GM12891 (cell line): ENCODE results near the gene RXFP4.

Source experiments
- POLR2A ChIP-seq: IDR thresholded peaks from 2 replicates; pipeline ENCODE4 v1.6.1; 2011; ENCODE audit warnings: low read depth, low read length, control low read depth
- POLR2AphosphoS5 ChIP-seq: IDR thresholded peaks from 2 replicates; pipeline ENCODE4 v1.6.1; 2011; ENCODE audit warnings: low read depth, low read length, control low read depth

- TF ChIP-seq POLR2A (no peak), POLR2AphosphoS5 (no peak)
Measured at GRCh38 chr1:155961937-155962336, 20.5 kb downstream of the RXFP4 start.
